HepG2 (cell line): Measurements from ENCODE around the gene STK10. TPM values are rescaled to one million over a fixed set of nuclear protein-coding genes. Genes with fewer than 3 reads are reported as not detected.

ENCODE experiments used
- ATAC-seq: fragments of 200-7000 bp; cut with Tn5 transposase; 3 replicates; pipeline ENCODE4 v1.9.1; 2020; ENCODE audit warnings: mild to moderate bottlenecking, moderate library complexity
- BruUV-seq: library from RNA; stranded (reverse); fragments of 400-500 nt; replicated peaks from 2 replicates; lab custom pipeline; 2021; lab: Mats Ljungman, UMichigan
- CTCF ChIA-PET: fragments of 300-600 bp; formaldehyde crosslinking; extraction: SDS; loops from one replicate; lab custom pipeline; 2021; ENCODE audit warnings: low total read pairs, inconsistent platforms, low intra/inter-chr PET ratio; lab: Yijun Ruan, JAX
- POLR2A ChIA-PET: fragments of 350-600 bp; sonication (Branson Sonifier 250); formaldehyde crosslinking; loops from one replicate; lab custom pipeline; 2020; ENCODE audit warnings: antibody characterized with exemption, inconsistent platforms; lab: Yijun Ruan, JAX
- DNase-seq: peaks from one replicate; pipeline ENCODE4 v3.0.0-alpha.2; 2015; ENCODE audit warnings: low spot score
- FAIRE-seq: peaks from 3 replicates; lab custom pipeline; 2011; peaks lifted over from hg19 to GRCh38; lab: Jason Lieb, UNC
- H2AFZ ChIP-seq: one replicate; pipeline ENCODE4 v1.6.1; 2011; ENCODE audit warnings: low read length, inconsistent platforms
- H3K27ac ChIP-seq: fragments of 300-600 bp; 3 replicates; pipeline ENCODE4 v1.8.0; 2011; ENCODE audit warnings: mixed run types, mild to moderate bottlenecking, mixed read lengths, low read length, inconsistent platforms; ENCODE audit not compliant: insufficient read depth; ENCODE audit errors: extremely low read length
- H3K27me3 ChIP-seq, 2 experiments: fragments of 200-600 bp in 1 of 2; 2 replicates in 1 of 2; 3 replicates in 1 of 2; pipeline versions ENCODE4 v1.6.0 to v1.8.0; 2011; ENCODE audit warnings: low read length in 2 of 2, mild to moderate bottlenecking in 2 of 2, moderate library complexity in 2 of 2, inconsistent platforms in 1 of 2; ENCODE audit not compliant: insufficient read depth in 2 of 2, control insufficient read depth in 1 of 2
- H3K36me3 ChIP-seq, 2 experiments: fragments of 200-600 bp in 1 of 2; replicated peaks in 1 of 2; 2 replicates in 1 of 2; 3 replicates in 1 of 2; pipeline versions ENCODE4 v1.5.1 to v1.8.0; 2011; ENCODE audit warnings: low read length in 2 of 2, inconsistent platforms in 1 of 2; ENCODE audit not compliant: insufficient read depth in 2 of 2, control insufficient read depth in 1 of 2
- H3K4me1 ChIP-seq: 2 replicates; pipeline ENCODE4 v1.5.1; 2012; ENCODE audit warnings: low read length, inconsistent platforms; ENCODE audit not compliant: insufficient read depth
- H3K4me2 ChIP-seq: 2 replicates; pipeline ENCODE4 v1.6.0; 2011; ENCODE audit warnings: low read depth, low read length, inconsistent platforms
- H3K4me3 ChIP-seq, 3 experiments: fragments of 200-600 bp in 1 of 3; sonication (generic), shearing (Covaris generic) in 1 of 3; replicated peaks in 1 of 3; 2 replicates each; pipeline ENCODE4 v1.5.1; 2011 to 2016; ENCODE audit warnings: low read length in 3 of 3, inconsistent platforms in 2 of 3, low read depth in 2 of 3, mild to moderate bottlenecking in 2 of 3, control low read depth in 1 of 3, mixed read lengths in 1 of 3; ENCODE audit not compliant: insufficient read depth in 1 of 3
- H3K79me2 ChIP-seq: one replicate; pipeline ENCODE4 v1.6.1; 2011; ENCODE audit warnings: low read length, inconsistent platforms; ENCODE audit not compliant: insufficient read depth
- H3K9ac ChIP-seq: 2 replicates; pipeline ENCODE4 v1.6.0; 2011; ENCODE audit warnings: mild to moderate bottlenecking, low read depth, low read length, inconsistent platforms; ENCODE audit not compliant: insufficient read depth
- H3K9me3 ChIP-seq: 2 replicates; pipeline ENCODE4 v1.5.1; 2012; ENCODE audit warnings: mild to moderate bottlenecking, low read length
- H4K20me1 ChIP-seq: 2 replicates; pipeline ENCODE4 v1.6.0; 2011; ENCODE audit warnings: inconsistent platforms, mild to moderate bottlenecking, low read length, moderate library complexity; ENCODE audit not compliant: insufficient read depth
- CENPBD1 ChIP-seq: sonication (generic); formaldehyde crosslinking; IDR thresholded peaks from 2 replicates; pipeline ENCODE4 v1.8.0; 2022; ENCODE audit warnings: missing genetic modification reagents, low read depth, mild to moderate bottlenecking, borderline replicate concordance
- MAFF ChIP-seq: IDR thresholded peaks from 2 replicates; pipeline ENCODE4 v1.6.1; 2011; ENCODE audit warnings: low read depth, low read length, improper control_type of control experiment
- MAFK ChIP-seq, 2 experiments: IDR thresholded peaks in 1 of 2; conservative IDR thresholded peaks in 1 of 2; 2 replicates each; pipeline ENCODE4 v1.6.1; 2011; ENCODE audit warnings: improper control_type of control experiment in 2 of 2, low read length in 2 of 2
- MIER2 ChIP-seq: IDR thresholded peaks from 2 replicates; pipeline ENCODE4 v1.6.1; 2016; ENCODE audit warnings: missing biosample characterization, missing genetic modification reagents
- PRDM10 ChIP-seq: sonication (generic); formaldehyde crosslinking; IDR thresholded peaks from 2 replicates; pipeline ENCODE4 v1.4.0; 2020; ENCODE audit warnings: low read depth, missing genetic modification reagents
- RBAK ChIP-seq: sonication (generic); formaldehyde crosslinking; IDR thresholded peaks from 2 replicates; pipeline ENCODE4 v1.5.1; 2020; ENCODE audit warnings: mild to moderate bottlenecking, missing genetic modification reagents
- ZBTB21 ChIP-seq: sonication (generic); formaldehyde crosslinking; IDR thresholded peaks from 2 replicates; pipeline ENCODE4 v1.4.0; 2020; ENCODE audit warnings: missing genetic modification reagents
- ZSCAN29 ChIP-seq: sonication (generic); formaldehyde crosslinking; conservative IDR thresholded peaks from 2 replicates; pipeline ENCODE4 v1.4.0; 2020; ENCODE audit warnings: mild to moderate bottlenecking, missing genetic modification reagents
- WGBS: methylation state at CpG from one replicate; pipeline ENCODE4 v1.1.6; 2017; ENCODE audit warnings: low lambda C conversion rate; 5-methylcytosine and 5-hydroxymethylcytosine counted together
- in situ Hi-C: cut with HindIII; loops from 2 replicates; pipeline ENCODE4 v1.10.0; 2017; ENCODE audit warnings: low pct_unique_long_range_greater_than_20kb; ENCODE audit not compliant: extremely low pct_ligation_motif_present
- intact Hi-C: fragments of 100-400 bp; cut with micrococcal nuclease; formaldehyde crosslinking; loops from one replicate; pipeline ENCODE4 v1.10.0; 2022; ENCODE audit not compliant: unreplicated experiment
- polyA plus RNA-seq, 8 experiments: library from polyadenylated mRNA; depleted of rRNA in 3 of 8; stranded (reverse) in 7 of 8; unstranded in 1 of 8; fragments of >200 nt; fragmentation: Illumina TruSeq in 4 of 8; extraction: Trizol in 4 of 8; gene quantifications; 2 replicates each; pipeline versions ENCODE4 v1.2.1 to v1.2.3, GENCODE V29; 2011 to 2016; ENCODE audit warnings: low read depth in 4 of 8, missing spikeins in 1 of 8, mixed read lengths in 1 of 8; ENCODE audit not compliant: insufficient read depth in 1 of 8
- total RNA-seq, 5 experiments: library from RNA; depleted of rRNA; stranded (reverse); fragments of >200 nt; fragmentation: Illumina TruSeq; extraction: Trizol; gene quantifications; 2 replicates each; pipeline ENCODE4 v1.2.3, GENCODE V29; 2016; ENCODE audit warnings: low read depth in 1 of 5

Gene STK10
- total and polyA plus RNA-seq, 2 of the 13 experiments (the other 11 are each of a cell fraction or from before 2014, with no cell fraction given) = 7.0 to 7.2 TPM

GRCh38 chr5:172098046-172098445, 90.0 kb downstream of the STK10 start:
- Histone ChIP-seq H2AFZ (no peak overlapping the region), H3K9me3 (no peaks in the 10 kb centered on the region), H3K27ac (no peak overlapping the region), H3K4me3 (no peak overlapping the region), H3K79me2 (no peaks in the 10 kb centered on the region), H4K20me1 (no peaks in the 10 kb centered on the region), H3K36me3 (peaks cover 2 to 6% of the 10 kb centered on the region in 2 experiments; a peak in 2 of 5 replicates), H3K27me3 (no peaks in the 10 kb centered on the region), H3K4me2 (no peak overlapping the region), H3K4me1 (peaks cover 21% of the 10 kb centered on the region), H3K9ac (no peak overlapping the region)
- no peak for DNase-seq
- CTCF ChIA-PET = no interaction called here
- ATAC-seq = peak; percentile 20; the same call in 1 of the 3 replicates
- POLR2A ChIA-PET = no interaction called here
- BruUV-seq = no TSS peak
- no peak for TF ChIP-seq ZBTB21
- TF ChIP-seq PRDM10 (CRISPR knock-in tag) = no peak
- no peak for TF ChIP-seq MAFK (conservative IDR thresholded peaks at IDR 0.05 in 1 of 2, IDR thresholded peaks at IDR 0.05 in 1 of 2; ENCODE audit: low read length in 2 of 2)
- TF ChIP-seq CENPBD1 (CRISPR knock-in tag) = no peak
- TF ChIP-seq ZSCAN29 = no peak
- TF ChIP-seq RBAK (CRISPR knock-in tag) = no peak
- TF ChIP-seq MAFF = no peak
- no peak for TF ChIP-seq MIER2 (CRISPR knock-in tag)
- intact Hi-C loops = no loop called here
- in situ Hi-C loops = no loop called here
- FAIRE-seq = no peak
- 34% methylated on average over 6 of the region's 6 CpGs for WGBS
